Raji (cell line): ENCODE measurements around the gene NEXN.

Source experiments
- POLR2A ChIP-seq: IDR thresholded peaks from 2 replicates; pipeline ENCODE4 v1.6.1; 2011; ENCODE audit warnings: low read depth, low read length, control low read depth; ENCODE audit not compliant: insufficient read depth

NEXN gene

GRCh38 chr1:77888081-77888780, at the start of gene NEXN:
Gene NEXN, plus strand, starts transcription at chr1:77888624. Its CDS starts 27,483 bp downstream, at chr1:77916107.
- TF ChIP-seq POLR2A, result no peak

GRCh38 chr1:77841574-77841973, 46.9 kb upstream of the NEXN start:
- TF ChIP-seq POLR2A, result no peak

DNA sequence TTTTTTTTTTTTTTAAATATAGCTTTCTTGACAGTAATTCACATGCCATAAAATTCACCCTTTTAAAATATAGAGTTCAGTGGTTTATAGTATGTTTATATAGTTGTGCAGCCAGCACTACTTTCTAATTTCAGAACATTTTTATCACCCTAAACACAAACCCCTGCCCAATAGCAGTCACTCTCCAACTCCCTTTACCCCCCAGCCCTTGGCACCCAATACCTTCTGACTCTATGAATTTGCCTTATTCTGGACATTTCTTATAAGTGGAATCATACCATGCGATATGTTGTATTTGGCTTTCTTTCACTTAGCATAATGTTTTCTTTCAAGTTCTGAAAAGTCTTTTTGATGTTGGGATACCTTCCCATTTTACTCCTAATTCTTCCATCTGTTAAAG, 42.5 kb upstream of the NEXN start:
- TF ChIP-seq POLR2A, result no peak

GRCh38 chr1:77846966-77847365, 41.5 kb upstream of the NEXN start:
- no peak for TF ChIP-seq POLR2A

- no peak for TF ChIP-seq POLR2A
These were observed 40.8 kb upstream of the NEXN start for GRCh38 chr1:77847621-77848080.

DNA sequence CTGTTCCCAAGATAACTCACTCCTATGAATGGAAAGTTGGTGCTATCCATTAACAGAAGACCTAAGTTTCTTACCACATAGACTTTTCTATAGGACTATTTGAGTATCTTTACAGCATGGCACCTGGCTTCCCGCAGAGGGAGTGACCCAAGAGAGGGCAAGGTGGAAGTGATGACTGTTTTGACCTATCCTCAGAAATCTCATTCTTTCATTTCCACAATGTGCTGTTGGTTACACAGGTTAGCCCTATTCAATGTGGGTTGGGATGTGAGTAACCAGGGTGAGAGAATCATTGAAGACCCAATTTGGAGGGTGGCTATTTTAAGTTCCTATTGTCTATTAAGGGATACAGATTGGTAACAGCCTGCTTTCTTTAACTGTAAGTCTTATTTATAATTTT, 38.3 kb upstream of the NEXN start:
- TF ChIP-seq POLR2A, result no peak

- no peak for TF ChIP-seq POLR2A
These were observed 30.9 kb upstream of the NEXN start for GRCh38 chr1:77857552-77857951.

DNA sequence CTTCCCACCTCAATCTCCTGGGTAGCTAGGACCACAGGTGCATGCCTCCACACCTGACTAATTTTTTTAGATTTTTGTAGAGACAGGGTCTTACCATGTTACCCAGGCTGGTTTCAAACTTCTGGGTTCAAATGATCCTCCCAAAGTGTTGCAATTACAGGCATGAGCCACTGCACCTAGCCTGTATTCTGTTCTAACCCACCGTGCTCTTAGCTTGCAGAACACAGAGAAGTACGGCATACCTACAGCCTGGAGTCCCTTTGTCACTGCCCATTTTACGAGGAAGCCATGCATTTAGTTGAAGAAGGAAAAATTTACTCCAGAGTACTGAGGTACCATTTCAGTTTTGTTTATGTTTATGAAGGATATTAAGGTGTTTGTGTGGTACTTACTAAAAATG, 29.7 kb upstream of the NEXN start:
- no peak for TF ChIP-seq POLR2A

DNA sequence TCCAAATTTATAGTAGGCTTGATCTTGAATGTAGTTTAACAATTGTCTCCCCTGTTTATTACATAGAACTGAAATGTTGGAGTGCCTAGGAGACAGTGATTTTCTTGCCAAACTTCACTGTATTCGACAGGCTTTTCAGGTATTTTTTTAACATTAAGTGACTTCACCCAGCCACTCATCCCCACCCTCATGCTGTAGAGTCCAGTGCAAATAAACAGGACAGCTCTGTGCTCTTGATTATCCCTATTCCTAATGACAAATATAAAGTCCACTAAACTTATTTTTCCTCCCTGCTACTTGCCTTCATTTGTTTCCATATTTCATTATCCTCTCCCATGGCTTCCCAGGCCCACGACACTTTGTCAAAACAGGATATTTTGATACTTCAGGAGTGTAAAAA, 29.2 kb upstream of the NEXN start:
- TF ChIP-seq POLR2A, result no peak

DNA sequence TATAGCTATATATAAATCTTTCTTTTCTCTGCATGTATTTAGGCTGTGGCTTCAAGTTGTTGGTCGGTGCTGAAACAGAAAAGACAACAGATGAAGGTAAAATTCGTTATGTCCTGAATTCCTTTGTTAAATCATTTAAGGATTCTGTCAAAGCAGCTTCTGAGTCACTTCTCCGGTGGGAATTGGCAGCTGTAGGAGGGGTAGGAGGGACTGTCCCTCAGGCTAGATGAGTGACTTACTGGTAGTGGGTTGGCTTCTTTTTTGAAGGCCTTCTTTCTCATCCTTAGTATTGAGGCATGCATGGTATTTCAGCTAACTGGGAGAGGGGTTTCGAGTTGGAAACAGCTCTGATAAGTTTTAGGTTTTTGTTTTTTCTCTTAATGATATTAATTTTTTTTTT, 22.1 kb upstream of the NEXN start:
- no peak for TF ChIP-seq POLR2A

DNA sequence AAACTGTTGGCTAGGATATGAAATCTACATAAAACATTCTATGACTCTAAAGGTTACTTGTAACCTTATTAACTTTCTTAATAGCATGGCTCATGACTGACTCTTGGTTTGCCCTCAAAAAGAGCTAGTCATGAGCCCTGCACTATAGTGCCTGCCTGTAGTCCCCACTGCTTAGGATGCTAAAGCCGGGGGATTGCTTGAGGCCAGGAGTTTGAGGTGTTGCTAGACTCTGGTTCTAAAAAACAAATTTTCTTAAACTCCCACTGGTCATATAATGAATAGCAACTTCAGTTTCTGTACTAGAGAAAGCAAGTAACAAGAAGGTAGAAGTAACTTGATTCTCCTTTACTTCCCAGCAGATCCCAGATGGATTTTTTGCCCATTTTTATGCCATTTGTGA, 15.8 kb upstream of the NEXN start:
- no peak for TF ChIP-seq POLR2A

DNA sequence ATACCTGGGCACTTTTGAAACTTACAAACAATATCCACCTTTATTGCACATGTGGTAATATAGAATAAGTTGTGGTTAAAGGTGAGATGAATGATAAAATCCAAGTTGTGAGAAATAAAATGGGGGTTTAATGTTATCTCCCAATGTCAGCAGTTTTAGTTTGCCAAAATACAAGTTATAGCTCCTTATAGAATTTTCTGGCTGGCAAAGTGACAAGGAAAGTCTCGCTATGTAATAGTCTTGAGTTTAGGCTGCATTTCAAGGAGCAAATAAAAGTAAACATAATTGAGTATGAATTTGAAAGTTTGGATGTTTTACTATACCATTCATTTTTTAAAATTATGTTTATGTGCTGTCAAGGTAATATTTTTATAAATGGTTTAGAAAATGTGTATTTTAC, 15.0 kb upstream of the NEXN start:
- TF ChIP-seq POLR2A, result no peak

- no peak for TF ChIP-seq POLR2A
These were observed 13.5 kb upstream of the NEXN start for GRCh38 chr1:77874804-77875445.

DNA sequence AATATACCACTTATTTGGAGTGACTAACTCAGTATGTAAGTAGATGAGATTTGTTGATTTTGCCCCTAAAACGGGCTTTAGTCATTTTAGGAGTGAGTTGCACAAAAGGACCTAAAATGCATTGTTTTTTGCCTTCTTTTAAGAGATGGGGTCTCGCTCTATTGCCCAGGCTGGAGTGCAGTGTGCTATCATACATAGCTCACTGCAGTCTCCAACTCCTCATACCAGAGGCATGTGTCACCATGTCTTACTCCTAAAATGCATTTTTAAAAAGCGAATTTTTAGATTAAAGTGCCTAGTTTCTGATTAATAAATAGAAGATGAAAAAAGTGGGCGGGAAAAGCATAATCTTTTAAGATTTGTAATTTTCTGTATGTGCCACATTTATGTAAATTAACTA, 11.5 kb upstream of the NEXN start:
- no peak for TF ChIP-seq POLR2A

DNA sequence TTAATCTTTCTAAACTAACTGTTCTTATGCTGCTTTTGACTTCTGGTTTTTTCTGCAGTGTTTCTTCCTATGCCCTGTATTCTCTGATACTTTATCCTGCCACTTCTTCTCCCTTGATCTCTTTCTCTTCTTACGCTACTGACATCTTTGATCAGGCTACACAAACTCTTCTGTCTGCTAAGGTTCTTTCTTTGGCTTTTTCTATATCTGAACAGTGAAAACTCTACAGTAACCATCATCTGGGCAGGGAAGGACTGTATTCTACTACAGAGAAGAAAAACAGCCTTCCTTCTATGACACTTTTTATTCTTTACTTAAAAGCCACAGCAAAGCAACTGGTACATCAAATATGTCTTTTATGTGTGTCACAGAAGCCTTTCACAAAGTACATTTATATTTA, 7.4 kb upstream of the NEXN start:
- TF ChIP-seq POLR2A, result no peak

- TF ChIP-seq POLR2A, result no peak
These were observed 6.0 kb upstream of the NEXN start for GRCh38 chr1:77882411-77882810.
